ENCODE measurements around the gene GATM. TPM values are rescaled to one million over a fixed set of nuclear protein-coding genes. Genes with fewer than 3 reads are reported as not detected.

Gene GATM
- total and polyA plus RNA-seq, 2 donors (not counting 1 experiment from before 2014, with no cell fraction given): 0.07 to 0.17 TPM

DNA sequence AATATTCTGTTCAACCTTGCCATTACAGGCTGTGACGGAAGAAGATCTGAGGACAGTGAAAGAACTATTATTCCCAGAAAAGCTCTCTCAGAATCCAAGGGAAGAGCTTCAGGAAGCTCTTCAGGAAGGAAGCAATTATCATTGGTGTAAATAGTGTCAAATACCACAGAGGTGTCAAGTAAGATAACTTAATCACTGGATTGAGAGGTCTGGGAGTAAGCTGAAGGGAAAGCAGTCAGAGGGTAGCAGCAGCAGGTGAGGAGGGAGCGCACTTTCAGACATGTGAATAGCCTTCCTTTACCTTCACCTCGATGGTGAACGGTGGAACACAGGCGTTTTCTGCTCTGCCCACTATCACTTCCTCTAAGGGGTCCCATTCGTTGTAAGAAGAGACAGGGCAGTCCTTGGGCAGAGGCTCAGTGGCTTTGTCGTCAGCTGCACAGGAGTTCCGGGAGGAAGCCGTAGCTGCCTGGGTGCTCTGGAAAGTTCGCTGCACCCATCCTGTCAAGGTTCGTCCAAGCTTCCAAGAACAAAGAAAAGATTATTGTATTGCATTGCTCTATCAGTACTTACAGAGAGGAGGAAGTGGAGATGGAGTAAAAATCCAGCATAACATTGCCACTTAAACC lies 1.9 kb downstream of the GATM start:
- Histone ChIP-seq H3K4me2 (ENCODE audit: extremely low read depth, insufficient read depth, low read length) (no peak overlapping the region), H3K4me1 (ENCODE audit: control insufficient read depth, extremely low read depth, insufficient read depth, low read length) (no peaks in the 10 kb centered on the region), H3K79me2 (ENCODE audit: control insufficient read depth, insufficient read depth, low read length) (no peaks in the 10 kb centered on the region), H4K20me1 (ENCODE audit: control insufficient read depth, extremely low read depth, insufficient read depth, low read length) (no peaks in the 10 kb centered on the region), H3K27me3 (ENCODE audit: control insufficient read depth, insufficient read depth, low read length) (peaks cover 20% of the 10 kb centered on the region), H3K9me3 (ENCODE audit: control insufficient read depth, insufficient read depth, low read depth, low read length) (no peaks in the 10 kb centered on the region), H3K27ac (ENCODE audit: insufficient read depth, low read length) (no peak overlapping the region), H3K4me3 (replicated peaks in 1 of 4; ENCODE audit: control extremely low read depth in 1 of 4, insufficient read depth in 1 of 4, low read depth in 3 of 4, low read length in 4 of 4) (no peak overlapping the region), H2AFZ (ENCODE audit: low read length) (no peak overlapping the region), H3K9ac (ENCODE audit: insufficient read depth, low read length) (no peak overlapping the region), H3K36me3 (ENCODE audit: control insufficient read depth, insufficient read depth, low read length) (no peaks in the 10 kb centered on the region)
- no peak for DNase-seq (ENCODE audit: low read depth in 2 of 2)
- TF ChIP-seq, protein P1, sequence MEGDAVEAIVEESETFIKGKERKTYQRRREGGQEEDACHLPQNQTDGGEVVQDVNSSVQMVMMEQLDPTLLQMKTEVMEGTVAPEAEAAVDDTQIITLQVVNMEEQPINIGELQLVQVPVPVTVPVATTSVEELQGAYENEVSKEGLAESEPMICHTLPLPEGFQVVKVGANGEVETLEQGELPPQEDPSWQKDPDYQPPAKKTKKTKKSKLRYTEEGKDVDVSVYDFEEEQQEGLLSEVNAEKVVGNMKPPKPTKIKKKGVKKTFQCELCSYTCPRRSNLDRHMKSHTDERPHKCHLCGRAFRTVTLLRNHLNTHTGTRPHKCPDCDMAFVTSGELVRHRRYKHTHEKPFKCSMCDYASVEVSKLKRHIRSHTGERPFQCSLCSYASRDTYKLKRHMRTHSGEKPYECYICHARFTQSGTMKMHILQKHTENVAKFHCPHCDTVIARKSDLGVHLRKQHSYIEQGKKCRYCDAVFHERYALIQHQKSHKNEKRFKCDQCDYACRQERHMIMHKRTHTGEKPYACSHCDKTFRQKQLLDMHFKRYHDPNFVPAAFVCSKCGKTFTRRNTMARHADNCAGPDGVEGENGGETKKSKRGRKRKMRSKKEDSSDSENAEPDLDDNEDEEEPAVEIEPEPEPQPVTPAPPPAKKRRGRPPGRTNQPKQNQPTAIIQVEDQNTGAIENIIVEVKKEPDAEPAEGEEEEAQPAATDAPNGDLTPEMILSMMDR (conservative IDR thresholded peaks at IDR 0.05 in 1 of 2, IDR thresholded peaks at IDR 0.05 in 1 of 2; ENCODE audit: low read depth in 1 of 2, low read length in 2 of 2): no peak
- no peak for TF ChIP-seq EZH2 (IDR thresholded peaks at IDR 0.05; ENCODE audit: low read length, missing control alignments)

DNA sequence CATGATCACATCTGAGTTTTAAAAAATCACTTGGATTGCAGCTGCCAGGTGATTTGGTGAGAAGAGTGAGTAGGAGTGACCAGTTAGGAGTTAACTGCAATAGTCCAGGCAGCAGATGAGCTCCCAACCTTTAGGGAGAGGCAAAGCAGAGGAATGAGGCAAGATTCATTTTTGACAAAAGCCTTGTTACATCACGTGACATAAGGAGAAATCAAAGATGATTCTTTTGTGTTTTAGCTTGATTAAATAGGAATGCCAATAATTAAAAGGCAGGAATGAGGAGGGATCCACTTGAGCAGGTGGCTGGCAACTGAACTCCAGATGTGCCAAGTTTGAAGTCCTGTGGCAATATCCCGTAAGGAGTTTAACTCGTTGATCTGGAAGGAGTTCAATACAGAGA lies 2.5 kb downstream of the GATM start:
- Histone ChIP-seq H3K27ac (ENCODE audit: insufficient read depth, low read length) (no peak overlapping the region), H3K4me3 (replicated peaks in 1 of 4; ENCODE audit: control extremely low read depth in 1 of 4, insufficient read depth in 1 of 4, low read depth in 3 of 4, low read length in 4 of 4) (no peak overlapping the region), H3K79me2 (ENCODE audit: control insufficient read depth, insufficient read depth, low read length) (no peaks in the 10 kb centered on the region), H3K4me1 (ENCODE audit: control insufficient read depth, extremely low read depth, insufficient read depth, low read length) (no peaks in the 10 kb centered on the region), H3K9me3 (ENCODE audit: control insufficient read depth, insufficient read depth, low read depth, low read length) (no peaks in the 10 kb centered on the region), H3K27me3 (ENCODE audit: control insufficient read depth, insufficient read depth, low read length) (peaks cover 20% of the 10 kb centered on the region), H2AFZ (ENCODE audit: low read length) (no peak overlapping the region), H4K20me1 (ENCODE audit: control insufficient read depth, extremely low read depth, insufficient read depth, low read length) (no peaks in the 10 kb centered on the region), H3K9ac (ENCODE audit: insufficient read depth, low read length) (no peak overlapping the region), H3K36me3 (ENCODE audit: control insufficient read depth, insufficient read depth, low read length) (no peaks in the 10 kb centered on the region), H3K4me2 (ENCODE audit: extremely low read depth, insufficient read depth, low read length) (no peak overlapping the region)
- no peak for DNase-seq (ENCODE audit: low read depth in 2 of 2)
- TF ChIP-seq, protein P1 (conservative IDR thresholded peaks at IDR 0.05 in 1 of 2, IDR thresholded peaks at IDR 0.05 in 1 of 2; ENCODE audit: low read depth in 1 of 2, low read length in 2 of 2): no peak
- TF ChIP-seq EZH2 (IDR thresholded peaks at IDR 0.05; ENCODE audit: low read length, missing control alignments): no peak

DNA sequence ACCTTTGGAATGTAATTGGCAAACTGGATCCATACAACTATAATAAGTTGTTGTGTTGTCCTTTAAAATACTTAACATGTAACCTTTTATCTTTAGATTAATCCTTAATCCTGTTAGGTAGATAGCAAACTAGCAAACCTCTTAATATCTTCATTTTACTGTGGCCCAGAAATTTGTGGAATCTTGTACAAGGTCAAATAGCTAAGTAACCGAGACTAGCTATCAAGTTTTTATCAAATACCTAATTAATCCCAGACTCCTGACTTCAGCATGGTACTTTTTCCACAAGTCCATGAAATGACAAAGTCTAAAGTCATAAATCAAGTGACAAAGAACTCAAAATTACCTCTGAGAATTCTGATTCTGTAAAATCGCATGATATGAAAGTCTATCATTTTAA lies 4.4 kb downstream of the GATM start:
- no peak overlapping the region for H3K4me2 ChIP-seq (ENCODE audit: extremely low read depth, insufficient read depth, low read length)

More for the DNA sequence above, 4.4 kb downstream of the GATM start:
- Histone ChIP-seq H3K27ac (ENCODE audit: insufficient read depth, low read length) (no peak overlapping the region), H2AFZ (ENCODE audit: low read length) (no peak overlapping the region), H3K36me3 (ENCODE audit: control insufficient read depth, insufficient read depth, low read length) (no peaks in the 10 kb centered on the region), H3K27me3 (ENCODE audit: control insufficient read depth, insufficient read depth, low read length) (peaks cover 18% of the 10 kb centered on the region), H3K9ac (ENCODE audit: insufficient read depth, low read length) (no peak overlapping the region), H4K20me1 (ENCODE audit: control insufficient read depth, extremely low read depth, insufficient read depth, low read length) (no peaks in the 10 kb centered on the region), H3K4me3 (replicated peaks in 1 of 4; ENCODE audit: control extremely low read depth in 1 of 4, insufficient read depth in 1 of 4, low read depth in 3 of 4, low read length in 4 of 4) (no peak overlapping the region), H3K79me2 (ENCODE audit: control insufficient read depth, insufficient read depth, low read length) (no peaks in the 10 kb centered on the region), H3K4me1 (ENCODE audit: control insufficient read depth, extremely low read depth, insufficient read depth, low read length) (no peaks in the 10 kb centered on the region), H3K9me3 (ENCODE audit: control insufficient read depth, insufficient read depth, low read depth, low read length) (no peaks in the 10 kb centered on the region)
- TF ChIP-seq EZH2 (IDR thresholded peaks at IDR 0.05; ENCODE audit: low read length, missing control alignments): no peak
- TF ChIP-seq, protein P1 (conservative IDR thresholded peaks at IDR 0.05 in 1 of 2, IDR thresholded peaks at IDR 0.05 in 1 of 2; ENCODE audit: low read depth in 1 of 2, low read length in 2 of 2): no peak
- no peak for DNase-seq (ENCODE audit: low read depth in 2 of 2)
